Superior temporal gyrus (tissue), 1 donor: Measurements from ENCODE around the gene MRPL48.

Experiments used
- DNase-seq: peaks from one replicate; pipeline ENCODE4 v3.0.0-alpha.2; 2016; ENCODE audit errors: extremely low spot score

Gene MRPL48

GRCh38 chr11:73893041-73893440 lies 105.4 kb downstream of the MRPL48 start:
- no peak for DNase-seq

GRCh38 chr11:73894725-73895335 lies 107.2 kb downstream of the MRPL48 start:
- DNase-seq = no peak

- DNase-seq = no peak
Measured at GRCh38 chr11:73902303-73902702, 114.6 kb downstream of the MRPL48 start.

GRCh38 chr11:73907191-73907590 lies 119.5 kb downstream of the MRPL48 start:
- no peak for DNase-seq

GRCh38 chr11:73912026-73912425 lies 124.4 kb downstream of the MRPL48 start:
- no peak for DNase-seq

GRCh38 chr11:73913472-73913871 lies 125.8 kb downstream of the MRPL48 start:
- no peak for DNase-seq

- no peak for DNase-seq
Measured at GRCh38 chr11:73914284-73914683, 126.6 kb downstream of the MRPL48 start.
